ENCODE results near the gene HSPH1. TPM values are rescaled to one million over a fixed set of nuclear protein-coding genes. Genes with fewer than 3 reads are reported as not detected.

The HSPH1 gene
- total and polyA plus RNA-seq, 12 donors, result 19.8 to 122 (median 48.2) TPM

DNA sequence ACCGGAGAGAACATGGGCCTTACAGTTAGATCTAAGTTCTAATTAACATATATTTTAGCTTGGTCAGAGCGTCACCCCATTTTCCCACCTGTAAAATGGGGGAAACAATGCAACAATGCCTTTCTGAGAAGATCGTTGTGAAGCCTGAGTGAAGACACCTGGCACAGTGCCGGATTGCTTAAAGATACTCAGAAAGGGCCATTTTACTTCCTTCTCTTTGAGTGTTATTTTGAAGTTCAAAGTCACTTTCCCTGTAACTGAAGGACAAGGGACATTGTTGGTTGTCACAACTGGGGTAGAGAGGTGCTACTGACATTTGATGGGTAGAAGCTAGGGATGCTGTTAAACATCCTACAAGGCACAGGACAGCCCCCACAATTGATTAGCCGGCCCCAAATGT lies 28.1 kb downstream of the HSPH1 start:
- no peak for DNase-seq
- WGBS, 4 donors, result 87 to 96% (median 91%) methylated on average over 5 of the region's 5 CpGs
- Histone ChIP-seq H3K4me3 (no peak overlapping the region), H3K36me3 (replicated peaks in 1 of 2) (peaks cover 0 to 28% of the 10 kb centered on the region in 2 donors), H3K27me3 (no peaks in the 10 kb centered on the region), H3K9me3 (replicated peaks in 1 of 3) (no peaks in the 10 kb centered on the region), H3K27ac (no peak overlapping the region), H3K4me1 (replicated peaks in 1 of 2) (peaks cover 0 to 5% of the 10 kb centered on the region in 2 donors)
- no peak for TF ChIP-seq POLR2A (IDR thresholded peaks at IDR 0.05)
- TF ChIP-seq, protein P1, sequence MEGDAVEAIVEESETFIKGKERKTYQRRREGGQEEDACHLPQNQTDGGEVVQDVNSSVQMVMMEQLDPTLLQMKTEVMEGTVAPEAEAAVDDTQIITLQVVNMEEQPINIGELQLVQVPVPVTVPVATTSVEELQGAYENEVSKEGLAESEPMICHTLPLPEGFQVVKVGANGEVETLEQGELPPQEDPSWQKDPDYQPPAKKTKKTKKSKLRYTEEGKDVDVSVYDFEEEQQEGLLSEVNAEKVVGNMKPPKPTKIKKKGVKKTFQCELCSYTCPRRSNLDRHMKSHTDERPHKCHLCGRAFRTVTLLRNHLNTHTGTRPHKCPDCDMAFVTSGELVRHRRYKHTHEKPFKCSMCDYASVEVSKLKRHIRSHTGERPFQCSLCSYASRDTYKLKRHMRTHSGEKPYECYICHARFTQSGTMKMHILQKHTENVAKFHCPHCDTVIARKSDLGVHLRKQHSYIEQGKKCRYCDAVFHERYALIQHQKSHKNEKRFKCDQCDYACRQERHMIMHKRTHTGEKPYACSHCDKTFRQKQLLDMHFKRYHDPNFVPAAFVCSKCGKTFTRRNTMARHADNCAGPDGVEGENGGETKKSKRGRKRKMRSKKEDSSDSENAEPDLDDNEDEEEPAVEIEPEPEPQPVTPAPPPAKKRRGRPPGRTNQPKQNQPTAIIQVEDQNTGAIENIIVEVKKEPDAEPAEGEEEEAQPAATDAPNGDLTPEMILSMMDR (IDR thresholded peaks at IDR 0.05), result no peak
- intact Hi-C loops (cut with DNase I), result no loop called here

DNA sequence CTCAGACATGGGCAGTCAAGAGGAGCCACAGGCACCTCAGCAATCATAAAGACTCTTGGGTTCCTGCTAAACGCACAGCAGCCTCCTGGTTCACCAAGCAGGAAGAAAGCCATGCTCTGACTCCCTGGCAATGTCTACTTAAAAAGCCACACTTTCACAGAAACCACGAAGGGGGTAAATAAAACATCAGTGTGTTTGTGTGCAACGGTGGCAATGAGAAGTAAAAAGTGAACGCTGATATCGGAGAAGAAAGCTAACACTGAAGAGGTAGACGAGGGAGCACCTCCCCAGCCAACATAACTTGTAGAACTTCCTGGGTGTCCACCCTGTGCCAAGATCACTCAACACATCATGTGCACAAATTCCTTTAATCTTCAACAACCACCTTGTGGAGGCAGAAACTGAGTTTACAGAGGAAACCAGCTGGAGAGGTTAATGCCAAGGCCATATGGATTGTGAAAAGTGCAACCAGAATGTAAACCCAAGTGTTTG lies 30.2 kb downstream of the HSPH1 start:
- Histone ChIP-seq H3K4me1 (replicated peaks in 1 of 2) (no peaks in the 10 kb centered on the region), H3K27me3 (no peaks in the 10 kb centered on the region), H3K36me3 (replicated peaks in 1 of 2) (peaks cover 0 to 8% of the 10 kb centered on the region in 2 donors), H3K9me3 (replicated peaks in 1 of 3) (no peaks in the 10 kb centered on the region), H3K4me3 (no peak overlapping the region), H3K27ac (no peak overlapping the region)
- WGBS, 4 donors, result 77 to 84% (median 78%) methylated on average over 6 of the region's 6 CpGs
- no peak for DNase-seq
- TF ChIP-seq, protein P1 (IDR thresholded peaks at IDR 0.05), result no peak
- TF ChIP-seq POLR2A (IDR thresholded peaks at IDR 0.05), result no peak
- intact Hi-C loops (cut with DNase I), result no loop called here

DNA sequence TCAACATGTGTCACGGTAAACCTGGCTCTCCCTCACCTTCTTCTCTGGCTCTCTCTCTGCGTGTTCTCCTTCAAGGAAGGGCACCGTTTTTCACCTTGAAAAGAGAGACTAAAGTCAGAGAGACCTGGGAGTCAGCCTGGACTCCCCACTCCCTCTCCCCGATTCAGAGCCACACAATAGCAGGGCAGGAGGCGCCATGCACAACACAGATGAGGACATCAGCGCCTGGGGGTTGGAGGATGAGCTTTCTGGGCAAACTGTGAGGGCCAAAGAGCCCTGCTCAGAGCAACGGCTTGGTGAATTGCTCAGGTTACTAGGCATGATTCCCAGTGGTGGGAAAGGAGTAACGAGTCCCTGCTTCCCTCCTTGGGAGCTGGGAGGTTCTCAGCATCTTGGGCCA lies 32.3 kb downstream of the HSPH1 start:
- Histone ChIP-seq H3K27ac (no peak overlapping the region), H3K4me1 (replicated peaks in 1 of 2) (no peaks in the 10 kb centered on the region), H3K36me3 (replicated peaks in 1 of 2) (no peaks in the 10 kb centered on the region), H3K4me3 (no peak overlapping the region), H3K9me3 (replicated peaks in 1 of 3) (no peaks in the 10 kb centered on the region), H3K27me3 (no peaks in the 10 kb centered on the region)
- WGBS, 4 donors, result 63 to 73% (median 65%) methylated on average over 8 of the region's 8 CpGs
- TF ChIP-seq POLR2A (IDR thresholded peaks at IDR 0.05), result no peak
- TF ChIP-seq, protein P1 (IDR thresholded peaks at IDR 0.05), result no peak
- no peak for DNase-seq
- intact Hi-C loops (cut with DNase I), result no loop called here

DNA sequence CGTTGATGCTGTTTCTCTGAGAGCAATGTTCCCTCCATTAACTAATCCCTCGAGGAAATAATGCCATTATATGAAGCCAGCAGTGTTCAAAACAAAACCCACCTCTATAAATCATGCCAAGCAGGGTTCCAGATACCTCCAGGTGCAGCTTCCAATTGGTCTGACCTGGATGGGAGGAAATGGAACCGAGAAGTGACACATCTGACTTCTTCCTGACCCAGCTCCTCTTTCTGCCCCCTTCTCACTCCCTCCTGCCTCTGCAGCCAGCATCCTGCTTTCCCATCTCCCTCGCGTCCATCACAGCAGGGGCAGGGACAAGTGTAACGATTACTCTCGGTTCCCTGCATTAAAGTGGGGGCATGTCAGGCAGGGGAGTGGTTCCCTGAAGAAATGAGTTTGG lies 37.5 kb downstream of the HSPH1 start:
- Histone ChIP-seq H3K27me3 (no peaks in the 10 kb centered on the region), H3K36me3 (replicated peaks in 1 of 2) (no peaks in the 10 kb centered on the region), H3K27ac (no peak overlapping the region), H3K4me1 (replicated peaks in 1 of 2) (no peaks in the 10 kb centered on the region), H3K9me3 (replicated peaks in 1 of 3) (no peaks in the 10 kb centered on the region), H3K4me3 (no peak overlapping the region)
- no peak for TF ChIP-seq POLR2A (IDR thresholded peaks at IDR 0.05)
- TF ChIP-seq, protein P1 (IDR thresholded peaks at IDR 0.05), result no peak
- WGBS, 4 donors, result 34 to 47% (median 35%) methylated on average over 7 of the region's 7 CpGs
- DNase-seq, result no peak
- intact Hi-C loops (cut with DNase I), result no loop called here

Measured in adrenal gland (tissue), 12 donors.